Measurements from ENCODE around the gene LAMA2. TPM values are rescaled to one million over a fixed set of nuclear protein-coding genes. Genes with fewer than 3 reads are reported as not detected.

Gene LAMA2
- total and polyA plus RNA-seq, 7 donors = 8.8 to 59.0 (median 27.3) TPM

GRCh38 chr6:129364037-129364436, 481.1 kb downstream of the LAMA2 start:
- WGBS, 3 donors = 92 to 97% (median 96%) methylated on average over 3 of the region's 3 CpGs
- intact Hi-C loops (cut with DNase I) = no loop called here
- peaks cover 0 to 28% of the 10 kb centered on the region in 2 donors for H3K36me3 ChIP-seq (ENCODE audit: insufficient read depth in 1 of 2, low read depth in 1 of 2)
- no peak for TF ChIP-seq CTCF (IDR thresholded peaks at IDR 0.05)
- no peak for DNase-seq
- H3K27me3 ChIP-seq (ENCODE audit: insufficient read depth in 3 of 3, low read length in 2 of 3) = no peaks in the 10 kb centered on the region
- H3K27ac ChIP-seq = no peak overlapping the region
- no peaks in the 10 kb centered on the region for H3K9me3 ChIP-seq
- no peaks in the 10 kb centered on the region for H3K4me1 ChIP-seq
- H3K4me3 ChIP-seq = no peak overlapping the region
- ATAC-seq = no peak

- no peaks in the 10 kb centered on the region for H3K4me1 ChIP-seq
- H3K36me3 ChIP-seq (ENCODE audit: insufficient read depth in 1 of 2, low read depth in 1 of 2) = peaks cover 0 to 28% of the 10 kb centered on the region in 2 donors
- DNase-seq (no peak), ATAC-seq (no peak)
- H3K9me3 ChIP-seq = no peaks in the 10 kb centered on the region
- no peak for TF ChIP-seq CTCF (IDR thresholded peaks at IDR 0.05)
- 64 to 95% (median 82%) methylated on average over 3 of the region's 3 CpGs for WGBS, 3 donors
- H3K27ac ChIP-seq = no peak overlapping the region
- H3K27me3 ChIP-seq (ENCODE audit: insufficient read depth in 3 of 3, low read length in 2 of 3) = no peaks in the 10 kb centered on the region
- intact Hi-C loops (cut with DNase I) = no loop called here
- H3K4me3 ChIP-seq = no peak overlapping the region
Measured at GRCh38 chr6:129364767-129365166, 481.8 kb downstream of the LAMA2 start.

DNA sequence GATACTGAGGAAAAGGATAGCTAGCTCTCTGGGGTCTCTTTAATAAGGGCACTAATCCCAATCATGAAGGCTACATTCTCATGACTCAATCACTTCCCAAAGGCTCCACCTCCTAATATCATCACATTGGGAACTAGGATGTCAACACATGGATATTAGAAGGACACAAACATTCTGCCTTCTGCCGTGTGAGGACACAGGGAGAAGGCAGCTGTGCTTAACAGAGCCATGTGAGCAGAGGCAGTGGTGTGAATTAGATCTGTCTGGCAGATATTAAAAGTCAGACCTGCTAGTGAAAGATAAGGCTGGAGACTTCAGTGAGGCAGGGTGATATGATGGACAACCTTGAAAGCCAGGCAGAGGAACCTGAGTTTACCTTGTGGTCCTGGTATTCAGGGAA, 485.1 kb downstream of the LAMA2 start:
- no peak overlapping the region for H3K4me3 ChIP-seq
- DNase-seq (no peak), ATAC-seq (no peak)
- intact Hi-C loops (cut with DNase I) = no loop called here
- H3K4me1 ChIP-seq = no peaks in the 10 kb centered on the region
- peaks cover 0 to 34% of the 10 kb centered on the region in 2 donors for H3K36me3 ChIP-seq (ENCODE audit: insufficient read depth in 1 of 2, low read depth in 1 of 2)
- WGBS, 3 donors = 16 to 38% (median 38%) methylated on average over 1 of the region's 1 CpG
- TF ChIP-seq CTCF (IDR thresholded peaks at IDR 0.05) = no peak
- no peak overlapping the region for H3K27ac ChIP-seq
- H3K27me3 ChIP-seq (ENCODE audit: insufficient read depth in 3 of 3, low read length in 2 of 3) = no peaks in the 10 kb centered on the region
- H3K9me3 ChIP-seq = no peaks in the 10 kb centered on the region

DNA sequence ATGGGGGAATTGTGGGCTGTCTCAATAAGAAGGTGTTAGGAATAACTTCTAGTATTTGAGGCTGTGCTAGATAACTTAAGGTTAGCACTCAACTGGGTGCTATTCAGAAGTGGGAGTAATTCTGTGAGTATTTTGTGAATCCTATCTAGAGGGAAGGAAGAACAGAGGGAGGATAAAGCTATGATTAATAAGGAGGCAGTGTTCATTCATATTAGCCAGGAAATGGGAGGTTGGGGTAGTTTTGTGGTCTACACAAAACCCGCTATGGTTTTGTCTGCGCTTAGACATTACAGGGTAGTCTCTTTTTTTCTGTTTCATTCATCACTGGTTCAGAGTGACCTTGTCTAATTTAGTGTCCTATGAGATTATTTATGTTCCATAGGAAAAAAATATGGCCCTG, 486.0 kb downstream of the LAMA2 start:
- no peak for DNase-seq
- intact Hi-C loops (cut with DNase I) = no loop called here
- 97 to 100% (median 97%) methylated on average over 2 of the region's 2 CpGs for WGBS, 3 donors
- H3K36me3 ChIP-seq (ENCODE audit: insufficient read depth in 1 of 2, low read depth in 1 of 2) = peaks cover 0 to 34% of the 10 kb centered on the region in 2 donors
- no peaks in the 10 kb centered on the region for H3K9me3 ChIP-seq
- no peak overlapping the region for H3K4me3 ChIP-seq
- no peak for ATAC-seq
- no peaks in the 10 kb centered on the region for H3K27me3 ChIP-seq (ENCODE audit: insufficient read depth in 3 of 3, low read length in 2 of 3)
- no peaks in the 10 kb centered on the region for H3K4me1 ChIP-seq
- no peak for TF ChIP-seq CTCF (IDR thresholded peaks at IDR 0.05)
- H3K27ac ChIP-seq = no peak overlapping the region

DNA sequence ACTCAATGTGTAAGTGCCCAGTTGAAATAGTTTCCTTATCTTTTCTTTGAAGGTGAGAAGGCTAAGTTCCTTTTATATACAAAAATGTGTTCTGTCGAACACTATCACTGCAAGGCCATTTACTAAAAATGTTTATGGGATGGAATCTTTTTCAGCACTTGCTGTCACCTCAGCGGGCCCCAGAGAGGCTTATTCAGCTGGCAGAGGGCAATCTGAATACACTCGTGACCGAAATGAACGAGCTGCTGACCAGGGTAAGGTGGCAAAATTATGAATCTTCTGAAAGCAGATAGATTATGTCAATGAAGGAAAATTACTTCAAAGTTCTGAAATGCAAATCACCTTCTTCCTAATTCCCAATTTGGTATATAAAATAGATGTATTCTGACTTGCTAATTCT, 486.8 kb downstream of the LAMA2 start:
- Histone ChIP-seq H3K4me3 (no peak overlapping the region), H3K27me3 (ENCODE audit: insufficient read depth in 3 of 3, low read length in 2 of 3) (no peaks in the 10 kb centered on the region), H3K9me3 (no peaks in the 10 kb centered on the region), H3K27ac (no peak overlapping the region), H3K4me1 (no peaks in the 10 kb centered on the region), H3K36me3 (ENCODE audit: insufficient read depth in 1 of 2, low read depth in 1 of 2) (peaks cover 0 to 34% of the 10 kb centered on the region in 2 donors)
- no peak for TF ChIP-seq CTCF (IDR thresholded peaks at IDR 0.05)
- intact Hi-C loops (cut with DNase I) = loop anchor here (5.0 to 10.0 kb wide), 2 partner anchors 642 to 645 kb away; no protein-coding TSS in a partner anchor
- DNase-seq = no peak
- ATAC-seq = no peak
- 43 to 69% (median 52%) methylated on average over 5 of the region's 5 CpGs for WGBS, 3 donors
